OCI-LY1 (cell line): ENCODE results near the gene LRP8.

Experiments used
- H2AFZ ChIP-seq: fragments of 200-600 bp; sonication (generic), shearing (Covaris generic); 2 replicates; pipeline ENCODE4 v1.6.0; 2014; ENCODE audit warnings: antibody characterized with exemption, mild to moderate bottlenecking, low read length
- H3F3A ChIP-seq: fragments of 200-600 bp; sonication (generic), shearing (Covaris generic); 2 replicates; pipeline ENCODE4 v1.6.0; 2014; ENCODE audit warnings: mild to moderate bottlenecking, antibody characterized with exemption, low read length, moderate library complexity; ENCODE audit not compliant: insufficient read depth
- H3K27ac ChIP-seq: fragments of 200-600 bp; sonication (generic); 2 replicates; pipeline ENCODE4 v1.5.1; 2014; ENCODE audit warnings: low read length, mixed run types, mild to moderate bottlenecking, low read depth; ENCODE audit not compliant: poor library complexity, severe bottlenecking
- H3K27me3 ChIP-seq: fragments of 200-600 bp; sonication (generic); 2 replicates; pipeline ENCODE4 v1.6.0; 2014; ENCODE audit warnings: antibody characterized with exemption, mild to moderate bottlenecking, low read length, moderate library complexity; ENCODE audit not compliant: insufficient read depth
- H3K36me3 ChIP-seq: fragments of 200-600 bp; sonication (generic); 2 replicates; pipeline ENCODE4 v1.6.1; 2014; ENCODE audit warnings: mild to moderate bottlenecking, antibody characterized with exemption, low read length, moderate library complexity, mixed read lengths; ENCODE audit not compliant: insufficient read depth
- H3K4me1 ChIP-seq: fragments of 200-600 bp; sonication (generic); 2 replicates; pipeline ENCODE4 v1.5.1; 2014; ENCODE audit warnings: mild to moderate bottlenecking, low read length, moderate library complexity; ENCODE audit not compliant: insufficient read depth, severe bottlenecking
- H3K4me2 ChIP-seq: fragments of 200-600 bp; sonication (generic), shearing (Covaris generic); 2 replicates; pipeline ENCODE4 v1.6.1; 2014; ENCODE audit warnings: low read length
- H3K4me3 ChIP-seq: fragments of 200-600 bp; sonication (generic); 2 replicates; pipeline ENCODE4 v1.5.1; 2014; ENCODE audit warnings: low read length, low read depth, mild to moderate bottlenecking, mixed read lengths; ENCODE audit not compliant: poor library complexity, severe bottlenecking
- H3K79me2 ChIP-seq: fragments of 200-600 bp; shearing (Covaris generic); 2 replicates; pipeline ENCODE4 v1.6.1; 2016; ENCODE audit warnings: mixed run types, low read length, mixed read lengths; ENCODE audit not compliant: insufficient read depth
- H3K9ac ChIP-seq: fragments of 200-600 bp; sonication (generic), shearing (Covaris generic); 2 replicates; pipeline ENCODE4 v1.6.1; 2014; ENCODE audit warnings: mild to moderate bottlenecking, low read length, mixed read lengths
- H3K9me2 ChIP-seq: fragments of 200-600 bp; sonication (generic), shearing (Covaris generic); 2 replicates; pipeline ENCODE4 v1.6.1; 2014; ENCODE audit warnings: low read depth, mild to moderate bottlenecking, low read length, mixed read lengths
- H3K9me3 ChIP-seq: fragments of 200-600 bp; shearing (Covaris generic); 2 replicates; pipeline ENCODE4 v1.6.1; 2014; ENCODE audit warnings: low read length, mixed read lengths
- H4K20me1 ChIP-seq: fragments of 200-600 bp; sonication (generic), shearing (Covaris generic); 2 replicates; pipeline ENCODE4 v1.6.0; 2016; ENCODE audit warnings: mild to moderate bottlenecking, low read length; ENCODE audit not compliant: insufficient read depth
- EZH2 ChIP-seq: fragments of 200-600 bp; sonication (generic), shearing (Covaris generic); IDR thresholded peaks from 2 replicates; pipeline ENCODE4 v1.8.0; 2017; ENCODE audit warnings: borderline replicate concordance, mixed run types, mild to moderate bottlenecking, antibody characterized with exemption, low read length, moderate library complexity, mixed read lengths
- TF ChIP-seq, protein P1 (sequence below): fragments of 200-600 bp; sonication (generic), shearing (Covaris generic); IDR thresholded peaks from 2 replicates; pipeline ENCODE4 v1.5.1; 2017; ENCODE audit warnings: mild to moderate bottlenecking, antibody characterized with exemption, low read length, moderate library complexity, mixed read lengths

Gene LRP8

GRCh38 chr1:53365437-53366063 is 37.7 kb upstream of the LRP8 start:
- H3K36me3 ChIP-seq, result no peaks in the 10 kb centered on the region
- H3K4me1 ChIP-seq, result peaks cover 31% of the 10 kb centered on the region
- H3F3A ChIP-seq, result no peaks in the 10 kb centered on the region
- no peaks in the 10 kb centered on the region for H3K27me3 ChIP-seq
- H2AFZ ChIP-seq, result no peak overlapping the region
- H3K79me2 ChIP-seq, result no peaks in the 10 kb centered on the region
- H3K9ac ChIP-seq, result no peak overlapping the region
- H3K4me2 ChIP-seq, result peak overlapping the region; percentile 9; the same call in 1 of the 2 replicates
- TF ChIP-seq, protein P1, sequence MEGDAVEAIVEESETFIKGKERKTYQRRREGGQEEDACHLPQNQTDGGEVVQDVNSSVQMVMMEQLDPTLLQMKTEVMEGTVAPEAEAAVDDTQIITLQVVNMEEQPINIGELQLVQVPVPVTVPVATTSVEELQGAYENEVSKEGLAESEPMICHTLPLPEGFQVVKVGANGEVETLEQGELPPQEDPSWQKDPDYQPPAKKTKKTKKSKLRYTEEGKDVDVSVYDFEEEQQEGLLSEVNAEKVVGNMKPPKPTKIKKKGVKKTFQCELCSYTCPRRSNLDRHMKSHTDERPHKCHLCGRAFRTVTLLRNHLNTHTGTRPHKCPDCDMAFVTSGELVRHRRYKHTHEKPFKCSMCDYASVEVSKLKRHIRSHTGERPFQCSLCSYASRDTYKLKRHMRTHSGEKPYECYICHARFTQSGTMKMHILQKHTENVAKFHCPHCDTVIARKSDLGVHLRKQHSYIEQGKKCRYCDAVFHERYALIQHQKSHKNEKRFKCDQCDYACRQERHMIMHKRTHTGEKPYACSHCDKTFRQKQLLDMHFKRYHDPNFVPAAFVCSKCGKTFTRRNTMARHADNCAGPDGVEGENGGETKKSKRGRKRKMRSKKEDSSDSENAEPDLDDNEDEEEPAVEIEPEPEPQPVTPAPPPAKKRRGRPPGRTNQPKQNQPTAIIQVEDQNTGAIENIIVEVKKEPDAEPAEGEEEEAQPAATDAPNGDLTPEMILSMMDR, result no peak
- TF ChIP-seq EZH2, result no peak
- no peaks in the 10 kb centered on the region for H4K20me1 ChIP-seq
- no peaks in the 10 kb centered on the region for H3K9me2 ChIP-seq
- no peak overlapping the region for H3K4me3 ChIP-seq
- no peaks in the 10 kb centered on the region for H3K9me3 ChIP-seq
- no peak overlapping the region for H3K27ac ChIP-seq

DNA sequence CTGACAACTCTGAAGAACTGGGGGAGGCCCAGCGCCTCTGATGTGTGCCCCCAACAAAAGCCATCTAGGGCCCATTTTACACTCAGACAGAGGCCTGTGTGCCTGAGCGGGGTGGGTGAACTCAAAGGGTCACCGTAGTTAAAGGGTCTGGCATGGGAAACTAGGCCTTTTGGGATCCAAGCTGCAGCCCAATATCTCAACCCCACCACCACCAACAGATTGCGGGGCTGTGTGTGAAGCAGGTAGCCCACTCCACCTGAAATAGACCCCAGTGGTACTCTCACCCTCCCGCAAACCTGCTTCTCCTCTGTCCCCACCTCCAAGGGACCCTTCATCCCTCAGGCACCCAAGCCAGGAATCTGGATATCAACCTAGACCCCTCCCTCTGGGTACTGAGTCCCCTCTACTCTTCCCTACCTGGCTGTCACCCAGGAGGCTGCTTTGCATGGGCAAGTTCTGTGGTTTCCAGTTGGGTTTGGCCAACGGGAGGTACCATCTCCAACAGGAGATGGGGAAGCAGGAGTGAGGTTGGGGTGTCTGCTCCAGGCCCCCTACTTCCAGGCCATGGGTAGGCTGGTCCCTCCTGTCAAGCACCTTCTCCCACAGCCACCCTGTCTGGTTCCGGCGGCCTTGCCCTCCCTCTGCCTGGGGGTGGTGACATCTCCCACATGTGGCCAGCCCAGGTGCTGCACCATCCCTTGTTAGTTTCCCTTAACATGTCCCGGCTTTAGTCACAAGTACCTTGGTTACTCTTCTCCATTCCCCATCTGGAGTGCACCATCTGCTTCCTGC is 35.2 kb upstream of the LRP8 start:
- Histone ChIP-seq H3K9ac (no peak overlapping the region), H3K79me2 (no peaks in the 10 kb centered on the region), H3K4me3 (no peak overlapping the region), H4K20me1 (no peaks in the 10 kb centered on the region), H3K9me3 (peaks cover 4% of the 10 kb centered on the region), H3K4me2 (no peak overlapping the region), H3K36me3 (no peaks in the 10 kb centered on the region; the same call in 1 of the 2 replicates), H2AFZ (no peak overlapping the region), H3K27ac (no peak overlapping the region), H3K9me2 (no peaks in the 10 kb centered on the region), H3K4me1 (peaks cover 20% of the 10 kb centered on the region), H3K27me3 (0 out of 2 replicates have a peak, but pooled peaks cover 4% of the 10 kb centered on the region), H3F3A (no peaks in the 10 kb centered on the region)
- no peak for TF ChIP-seq EZH2
- TF ChIP-seq, protein P1, result peak; percentile 34

DNA sequence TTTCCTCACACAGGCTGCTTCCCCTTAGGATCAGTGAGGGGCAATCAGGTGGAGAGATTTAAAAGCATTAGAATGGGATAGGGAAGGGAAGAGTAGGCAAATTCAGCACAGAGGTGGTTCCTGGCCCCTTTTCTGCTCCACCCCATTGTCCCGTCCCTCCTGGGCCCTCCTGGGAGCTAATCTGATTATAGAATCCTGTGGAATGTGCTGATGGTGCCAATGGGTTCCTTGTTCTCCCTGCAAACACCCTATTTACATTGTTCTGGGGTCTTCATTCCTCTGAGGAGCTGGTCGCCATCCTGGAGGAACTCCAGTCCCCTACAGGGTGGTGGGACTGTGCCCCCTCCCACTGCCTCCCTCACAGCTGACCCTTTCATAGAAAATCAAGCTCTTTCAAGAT is 34.4 kb upstream of the LRP8 start:
- H2AFZ ChIP-seq, result no peak overlapping the region
- H3K9me3 ChIP-seq, result peaks cover 7% of the 10 kb centered on the region
- no peak overlapping the region for H3K9ac ChIP-seq

More for the DNA sequence above, 34.4 kb upstream of the LRP8 start:
- Histone ChIP-seq H3K4me2 (no peak overlapping the region), H3K36me3 (no peaks in the 10 kb centered on the region; the same call in 1 of the 2 replicates), H3K9me2 (no peaks in the 10 kb centered on the region), H3K4me1 (peaks cover 13% of the 10 kb centered on the region), H3K4me3 (no peak overlapping the region), H4K20me1 (no peaks in the 10 kb centered on the region), H3K27ac (no peak overlapping the region), H3K79me2 (no peaks in the 10 kb centered on the region), H3F3A (no peaks in the 10 kb centered on the region), H3K27me3 (0 out of 2 replicates have a peak, but pooled peaks cover 4% of the 10 kb centered on the region)
- TF ChIP-seq, protein P1, result no peak
- no peak for TF ChIP-seq EZH2
